ENCODE results near the gene DAB1.
"Not testable (repeated sequence)": the region's sequence is repeated elsewhere in the genome, so short reads cannot be mapped to it uniquely, and the experiment has no call there.

Gene DAB1

GRCh38 chr1:57353654-57354053 lies 70.2 kb downstream of the DAB1 start:
- no peak for DNase-seq

- no peak for DNase-seq
Measured at GRCh38 chr1:57350610-57351009, 73.2 kb downstream of the DAB1 start.

DNA sequence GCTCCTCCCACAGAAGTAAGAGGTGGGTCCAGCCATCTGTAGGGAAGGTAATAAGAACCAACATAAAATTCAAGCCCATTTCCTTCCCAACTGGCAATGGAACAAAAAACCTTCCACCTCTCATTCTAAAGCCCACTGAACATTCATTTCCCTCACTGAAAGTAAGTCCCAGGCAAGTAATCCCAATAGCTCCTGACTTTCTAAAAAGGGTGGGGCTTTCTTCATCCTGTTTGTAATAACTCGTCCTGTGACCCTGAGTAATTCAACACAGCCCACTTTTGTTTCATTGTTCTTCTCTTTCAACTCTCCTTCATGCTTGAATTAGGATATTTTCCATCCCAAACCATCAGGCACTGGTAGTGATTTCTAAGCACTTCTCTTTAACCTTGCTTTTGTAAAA lies 74.9 kb downstream of the DAB1 start:
- no peak for DNase-seq

GRCh38 chr1:57345916-57346315 lies 77.9 kb downstream of the DAB1 start:
- no peak for DNase-seq

GRCh38 chr1:57344265-57344664 lies 79.6 kb downstream of the DAB1 start:
- no peak for DNase-seq

DNA sequence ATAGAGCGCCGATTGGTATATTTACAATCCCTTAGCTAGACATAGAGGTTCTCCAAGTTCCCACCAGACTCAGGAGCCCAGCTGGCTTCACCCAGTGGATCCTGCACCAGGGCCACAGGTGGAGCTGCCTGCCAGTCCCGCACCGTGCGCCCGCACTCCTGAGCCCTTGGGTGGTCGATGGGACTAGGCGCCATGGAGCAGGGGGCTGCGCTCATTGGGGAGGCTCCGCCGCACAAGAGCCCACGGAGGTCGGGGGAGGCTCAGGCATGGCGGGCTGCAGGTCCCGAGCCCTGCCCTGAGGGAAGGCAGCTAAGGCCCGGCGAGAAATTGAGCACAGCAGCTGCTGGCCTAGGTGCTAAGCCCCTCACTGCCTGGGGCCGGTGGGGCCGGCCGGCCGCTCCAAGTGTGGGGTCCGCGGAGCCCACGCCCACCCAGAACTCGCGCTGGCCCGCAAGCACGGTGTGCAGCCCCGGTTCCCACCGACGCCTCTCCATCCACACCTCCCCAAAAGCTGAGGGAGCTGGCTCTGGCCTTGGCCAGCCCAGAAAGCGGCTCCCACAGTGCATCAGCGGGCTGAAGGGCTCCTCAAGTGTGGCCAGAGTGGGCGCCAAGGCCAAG lies 80.5 kb downstream of the DAB1 start:
- DNase-seq, result not testable (repeated sequence)

DNA sequence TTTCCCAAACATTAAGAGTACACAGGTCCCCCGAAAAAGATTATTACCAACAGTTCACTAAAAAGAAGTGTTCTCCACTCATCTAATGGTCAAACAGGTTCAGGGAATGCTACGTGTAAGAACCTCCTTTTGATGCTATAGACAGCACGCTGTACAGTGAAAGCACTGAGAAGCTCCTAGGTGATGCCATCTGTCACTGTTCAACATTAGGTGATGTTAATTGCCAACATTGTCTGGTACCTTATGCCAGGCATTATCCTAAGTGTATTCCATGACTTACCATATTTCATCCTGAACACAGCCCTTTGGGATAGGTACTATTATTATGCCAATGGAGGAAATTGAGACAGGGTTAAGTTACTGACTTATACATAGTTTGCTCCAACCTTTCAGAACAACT lies 82.1 kb downstream of the DAB1 start:
- DNase-seq, result no peak

DNA sequence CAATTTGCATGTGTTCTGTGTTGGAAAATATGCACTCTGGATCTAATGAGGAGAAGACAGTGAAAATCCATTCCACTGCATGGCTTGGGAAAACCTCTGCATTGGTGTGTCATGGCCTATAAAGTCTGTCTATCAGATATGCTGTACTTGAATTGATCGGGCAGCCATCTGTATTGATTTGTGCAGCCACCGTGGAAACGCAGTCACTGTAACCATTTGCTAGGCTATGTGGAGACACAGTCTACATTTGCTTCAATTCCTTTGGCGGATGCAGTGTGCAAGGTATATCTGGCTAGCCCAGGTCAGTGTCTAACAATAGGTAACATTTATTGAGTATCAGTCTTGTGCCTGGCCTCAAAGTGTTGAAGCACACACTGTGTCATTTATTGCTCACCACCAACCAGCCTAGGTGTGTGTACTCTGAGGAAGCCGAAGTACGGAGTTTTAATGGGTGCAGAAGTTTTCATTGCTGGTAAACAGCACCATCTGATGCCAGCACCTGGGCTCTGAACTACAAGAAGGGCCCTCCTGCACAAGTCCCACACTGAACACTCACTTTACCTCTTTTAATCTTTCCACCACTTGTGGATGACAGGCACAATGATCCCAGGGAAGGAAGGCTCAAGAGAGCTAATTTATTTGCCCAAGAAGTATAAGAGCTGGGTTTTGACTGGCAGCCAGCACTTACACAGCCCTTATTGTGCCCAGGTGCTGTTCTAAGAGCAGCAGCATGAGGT lies 83.4 kb downstream of the DAB1 start:
- no peak for DNase-seq

- DNase-seq, result no peak
Measured at GRCh38 chr1:57337623-57338022, 86.2 kb downstream of the DAB1 start.

GRCh38 chr1:57336793-57337192 lies 87.1 kb downstream of the DAB1 start:
- no peak for DNase-seq

DNA sequence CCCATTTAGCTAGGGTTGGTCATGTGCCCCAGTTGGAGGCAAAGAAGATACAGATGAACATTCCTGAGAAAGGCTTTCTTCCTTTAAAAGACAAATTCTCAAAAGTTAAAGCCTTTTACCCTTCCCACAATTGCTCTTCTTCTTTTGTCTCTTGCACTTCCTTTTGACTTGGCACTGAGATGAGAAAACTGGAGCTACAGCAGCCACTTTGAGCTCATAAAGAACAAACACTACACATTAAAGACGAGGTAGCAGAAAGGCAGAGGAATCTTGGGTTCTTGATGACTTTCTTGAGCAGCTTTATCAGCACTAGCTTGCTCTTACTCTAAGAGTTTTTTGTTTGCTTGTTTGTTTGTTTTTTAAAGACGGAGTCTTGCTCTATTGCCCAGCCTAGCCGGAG lies 92.2 kb downstream of the DAB1 start:
- no peak for DNase-seq

DNA sequence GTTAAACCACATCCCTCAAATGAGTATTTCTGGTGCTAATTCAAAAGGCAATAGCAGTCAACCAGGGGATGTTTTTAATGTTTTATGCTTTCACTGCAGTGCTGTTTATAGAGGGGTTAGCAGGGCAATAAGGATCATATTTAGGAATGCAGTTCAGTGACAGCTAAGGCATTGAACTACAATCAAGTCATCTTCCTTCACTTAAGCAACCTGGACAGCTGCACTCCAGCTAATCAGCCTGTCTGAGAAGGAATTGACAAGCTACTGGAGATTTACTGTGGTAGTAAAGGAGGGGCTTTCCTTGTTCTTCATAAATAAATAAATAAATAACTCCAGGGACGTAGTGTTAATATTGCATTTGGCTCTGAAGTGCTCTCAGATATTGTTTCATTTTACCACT lies 93.9 kb downstream of the DAB1 start:
- DNase-seq, result no peak

DNA sequence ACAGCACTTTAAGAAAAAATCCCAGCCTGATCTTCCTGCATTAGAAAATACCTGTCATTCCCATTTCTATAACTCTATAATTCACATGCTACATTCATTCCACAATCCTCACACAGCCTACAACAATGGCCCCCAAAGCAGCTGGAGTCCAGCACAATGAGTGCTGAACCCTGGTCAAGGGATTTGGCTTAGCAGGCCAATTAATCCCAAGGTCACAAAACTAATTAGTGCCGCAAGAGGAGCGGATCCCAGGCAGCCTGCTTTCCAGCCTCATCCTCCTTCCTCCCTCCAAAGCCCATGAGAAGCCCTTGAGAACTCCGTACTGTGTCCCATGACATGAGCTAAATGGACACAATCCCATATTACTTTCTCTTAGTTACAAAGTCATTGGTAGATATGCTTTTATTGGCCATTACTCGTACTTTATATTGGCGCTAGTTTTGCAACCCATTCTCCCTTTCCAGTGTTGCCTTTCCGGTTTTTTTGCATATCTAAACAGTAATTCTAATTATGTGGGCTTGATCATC lies 94.8 kb downstream of the DAB1 start:
- no peak for DNase-seq

DNA sequence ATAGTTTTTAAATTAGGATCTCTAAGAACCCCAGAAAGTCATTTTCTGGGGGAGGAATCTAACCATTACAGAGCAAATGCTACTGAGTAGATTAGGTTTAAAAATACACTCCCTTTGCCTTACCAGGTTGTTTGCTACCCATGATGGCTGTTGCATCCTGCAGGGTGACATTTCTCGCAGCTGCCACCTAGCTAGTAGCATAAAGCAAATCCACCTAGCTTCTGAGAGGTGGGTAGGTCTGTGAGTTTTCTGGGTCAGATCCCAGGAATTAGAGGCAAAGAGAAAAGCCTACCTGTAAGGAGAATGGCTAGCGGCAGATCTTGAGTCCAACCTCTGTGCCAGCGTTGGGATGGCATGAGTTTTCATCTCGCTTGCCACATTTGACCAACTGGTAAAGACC lies 95.9 kb downstream of the DAB1 start:
- DNase-seq, result no peak

DNA sequence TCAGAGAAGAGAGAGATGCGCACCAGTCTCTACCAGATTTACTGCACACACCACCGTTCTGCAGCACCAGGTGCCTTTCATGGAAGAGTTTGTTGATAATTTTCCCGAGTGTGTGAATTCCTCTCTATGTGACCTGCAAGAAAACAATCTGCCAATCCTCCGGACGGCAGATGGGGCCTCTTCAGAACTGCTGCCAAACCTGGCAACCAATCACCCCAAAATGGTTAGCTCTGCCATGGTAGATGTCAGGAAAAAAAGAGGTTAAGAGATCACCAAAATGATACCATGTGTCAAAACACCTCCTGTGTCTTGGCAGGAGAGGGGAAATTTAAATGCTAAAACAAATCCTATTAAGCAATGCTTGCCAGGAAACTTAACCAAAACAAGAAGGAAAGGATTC lies 96.5 kb downstream of the DAB1 start:
- DNase-seq, result no peak

GRCh38 chr1:57325536-57325935 lies 98.3 kb downstream of the DAB1 start:
- DNase-seq, result no peak

DNA sequence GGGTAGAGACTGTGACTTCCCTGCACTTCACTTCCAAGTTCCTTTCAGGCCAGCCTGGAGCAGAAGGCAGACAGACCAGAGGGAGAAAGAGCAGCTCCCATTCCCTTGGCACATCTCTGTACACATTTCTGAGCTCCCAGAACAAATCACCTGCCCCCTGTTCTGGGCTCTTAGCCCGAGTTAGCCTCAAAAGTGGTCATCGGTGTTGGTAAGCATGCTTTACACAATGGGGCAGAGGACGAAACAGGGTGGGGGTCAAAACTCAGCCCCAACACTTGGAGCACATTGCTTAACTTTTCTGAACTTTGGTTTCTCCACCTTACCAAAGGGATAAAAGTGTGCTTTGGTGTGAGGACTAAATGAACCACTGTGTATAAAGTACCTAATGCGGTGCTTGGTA lies 98.7 kb downstream of the DAB1 start:
- no peak for DNase-seq

GRCh38 chr1:57324388-57324787 lies 99.5 kb downstream of the DAB1 start:
- DNase-seq, result no peak

DNA sequence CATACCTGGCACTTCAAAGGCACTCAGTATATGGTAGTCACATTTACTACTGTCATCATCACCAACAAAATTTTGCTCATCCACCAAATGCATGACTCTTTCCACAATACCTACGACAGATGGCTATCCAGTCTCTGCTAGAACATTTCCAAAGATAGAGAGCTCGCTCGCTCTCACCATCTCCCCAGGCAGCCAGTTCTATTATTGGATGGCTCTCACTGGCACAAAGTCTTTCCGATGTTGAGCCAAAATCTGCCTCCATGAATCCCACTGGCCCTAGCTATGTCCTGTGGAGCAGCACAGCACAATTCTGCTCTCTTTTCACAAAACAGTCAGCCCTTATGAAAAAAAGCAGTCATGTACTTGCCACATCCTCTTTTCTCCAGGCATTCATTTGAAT lies 102.1 kb downstream of the DAB1 start:
- DNase-seq, result no peak

- DNase-seq, result no peak
Measured at GRCh38 chr1:57319791-57320190, 104.1 kb downstream of the DAB1 start.

DNA sequence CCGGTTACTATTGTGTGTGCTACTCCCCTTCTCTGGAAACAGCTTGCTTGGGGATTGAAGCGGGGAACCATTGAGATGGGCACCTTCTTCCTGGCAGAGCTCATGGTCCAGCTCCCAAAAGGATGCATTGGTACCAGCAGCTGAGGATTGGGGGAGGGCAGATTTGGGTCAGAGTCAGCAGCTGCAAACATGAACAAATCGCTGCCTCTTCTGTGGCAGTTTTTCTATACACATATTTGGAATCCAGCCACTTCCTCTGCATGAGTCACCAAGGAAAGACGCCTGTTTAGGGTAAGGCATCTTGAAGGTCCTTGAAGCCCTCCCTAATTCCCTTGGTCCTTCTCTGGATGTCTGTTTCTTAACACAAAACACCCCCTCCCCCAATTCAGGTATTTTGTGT lies 104.7 kb downstream of the DAB1 start:
- no peak for DNase-seq

DNA sequence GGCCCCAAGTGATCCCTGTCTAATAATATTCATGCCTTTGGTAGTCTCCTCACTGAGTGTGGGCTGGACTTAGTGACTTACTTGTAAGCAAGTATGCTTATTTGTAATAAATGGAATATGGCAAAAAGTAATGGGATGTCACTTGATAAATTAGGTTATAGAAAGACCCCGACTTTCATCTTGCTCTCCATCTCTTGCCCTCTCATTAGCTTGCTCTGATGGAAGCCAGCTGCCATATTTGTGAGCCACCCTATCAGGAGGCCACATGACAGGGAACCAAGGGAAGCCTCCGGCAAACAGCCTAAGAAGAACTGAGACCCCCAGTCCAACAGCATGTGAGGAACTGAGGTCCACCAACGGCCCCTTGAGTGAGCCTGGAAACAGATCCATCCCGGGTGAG lies 107.0 kb downstream of the DAB1 start:
- no peak for DNase-seq

- DNase-seq, result no peak
Measured at GRCh38 chr1:57316291-57316690, 107.6 kb downstream of the DAB1 start.

DNA sequence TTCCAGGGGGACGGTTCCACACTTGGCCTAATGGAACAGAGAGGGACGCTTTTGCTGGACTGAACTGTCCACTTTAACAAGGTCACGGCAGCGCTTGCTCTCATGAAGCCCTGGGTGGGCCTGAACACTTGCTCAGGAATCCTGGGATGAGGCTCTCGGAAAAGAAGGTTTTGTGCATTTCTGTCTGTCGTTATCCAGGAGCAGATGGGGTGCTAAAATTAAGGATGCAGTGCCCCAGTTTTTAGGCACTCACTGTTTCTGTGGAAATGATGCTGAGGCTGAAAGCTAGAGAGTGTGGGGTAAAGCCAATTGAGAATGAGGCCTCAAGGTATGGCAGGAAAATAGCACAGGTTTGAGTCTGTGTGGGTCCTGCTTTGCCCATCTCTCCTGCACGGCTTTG lies 111.0 kb downstream of the DAB1 start:
- no peak for DNase-seq

DNA sequence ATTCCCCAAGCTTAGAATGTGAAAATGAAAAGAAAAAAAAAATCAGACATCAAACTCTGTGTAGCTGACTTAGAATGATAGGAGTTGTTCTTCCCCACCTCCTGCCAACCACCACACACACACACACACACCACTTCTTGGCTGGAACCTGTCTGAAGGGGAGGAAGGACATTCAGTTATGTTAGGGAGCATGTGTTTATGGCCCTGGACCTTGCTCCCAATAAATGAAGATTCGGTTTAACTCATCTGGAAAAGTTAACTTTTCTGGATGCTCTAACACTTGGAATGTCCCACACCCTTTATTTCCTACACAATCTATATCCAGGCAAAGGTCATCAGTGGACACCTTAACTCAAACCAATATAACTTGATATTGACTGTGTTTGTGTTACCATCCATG lies 112.4 kb downstream of the DAB1 start:
- no peak for DNase-seq
